Measurements from ENCODE around the gene TM7SF2. TPM values are rescaled to one million over a fixed set of nuclear protein-coding genes. Genes with fewer than 3 reads are reported as not detected.
A peak's percentile ranks its signal among the peaks of the same experiment; 100 is the strongest.

The TM7SF2 gene
- total RNA-seq, 1 experiment from 2014 or later, result 74.8 TPM

GRCh38 chr11:65114538-65115171, 3.0 kb downstream of the TM7SF2 start:
- Histone ChIP-seq H4K8ac (replicated peaks; ENCODE audit: insufficient read length, low read depth, low read length) (no peak overlapping the region), H4K20me1 (ENCODE audit: control insufficient read depth, insufficient read depth, insufficient read length) (no peaks in the 10 kb centered on the region), H3K4me1 (ENCODE audit: insufficient read depth, low read length) (no peaks in the 10 kb centered on the region), H2BK120ac (ENCODE audit: low read depth, low read length, poor library complexity, severe bottlenecking) (no peak overlapping the region), H3K14ac (ENCODE audit: insufficient read depth, low read length) (no peak overlapping the region), H3K23me2 (ENCODE audit: insufficient read length, low read depth, low read length, poor library complexity, severe bottlenecking) (peaks cover 18% of the 10 kb centered on the region), H4K5ac (ENCODE audit: insufficient read length, low read depth, low read length) (no peak overlapping the region), H4K91ac (ENCODE audit: insufficient read length, low read depth, low read length) (no peak overlapping the region), H3K18ac (ENCODE audit: insufficient read length, low read depth, low read length) (no peak overlapping the region), H3K4ac (ENCODE audit: low read depth, low read length) (no peak overlapping the region), H3T11ph (ENCODE audit: low read length) (no peak overlapping the region), H2BK12ac (ENCODE audit: insufficient read length, low read depth, low read length) (no peak overlapping the region), H2BK5ac (ENCODE audit: insufficient read length, low read length) (no peak overlapping the region), H2BK15ac (ENCODE audit: low read depth, low read length) (no peak overlapping the region), H3K9ac (ENCODE audit: extremely low read depth, insufficient read length, low read length) (no peak overlapping the region), H3K27ac (ENCODE audit: insufficient read length, low read depth, low read length) (no peak overlapping the region), H3K4me2 (ENCODE audit: insufficient read depth, insufficient read length, low read length) (no peak overlapping the region), H3K56ac (ENCODE audit: insufficient read length, low read depth, low read length) (no peak overlapping the region), H3K9me3 (ENCODE audit: control insufficient read depth, low read depth, low read length) (no peaks in the 10 kb centered on the region), H3K79me2 (ENCODE audit: insufficient read depth, low read length) (no peaks in the 10 kb centered on the region), H3K27me3 (ENCODE audit: insufficient read depth, low read length) (no peaks in the 10 kb centered on the region), H2BK20ac (ENCODE audit: low read depth, low read length, poor library complexity, severe bottlenecking) (no peak overlapping the region), H2AK5ac (ENCODE audit: insufficient read length, low read length) (no peak overlapping the region), H3K79me1 (ENCODE audit: insufficient read depth, low read depth, low read length, poor library complexity, severe bottlenecking) (no peaks in the 10 kb centered on the region), H3K23ac (ENCODE audit: insufficient read length, low read depth, low read length) (no peak overlapping the region), H2AFZ (ENCODE audit: low read length) (no peak overlapping the region)
- peaks cover 8 to 42% (median 40%) of the 10 kb centered on the region in 3 experiments for H3K36me3 Mint-ChIP-seq (ENCODE audit: insufficient read depth in 1 of 3, low read depth in 3 of 3)
- H3K27me3 Mint-ChIP-seq (ENCODE audit: low read depth), result peaks cover 1% of the 10 kb centered on the region; the same call in 1 of the 2 replicates
- H3K4me1 Mint-ChIP-seq, result peaks cover 17 to 25% of the 10 kb centered on the region in 2 experiments
- no peak for DNase-seq
- WGBS (ENCODE audit: extremely low coverage, insufficient read length, low lambda C conversion rate), result no CpG with 5 or more reads among the region's 11 CpGs
- no peaks in the 10 kb centered on the region for H3K9me3 Mint-ChIP-seq
- no peak for TF ChIP-seq CTCF (conservative IDR thresholded peaks at IDR 0.05)
- H3K4me3 Mint-ChIP-seq, result peak overlapping the region in 1 of 2 experiments; percentile 99; a peak in 2 of 5 replicates
- no peak overlapping the region for H3K27ac Mint-ChIP-seq
